GM12892 (cell line): ENCODE data around the gene PRELID1.

Experiments
- POLR2A ChIP-seq: IDR thresholded peaks from 2 replicates; pipeline ENCODE4 v1.6.1; 2011; ENCODE audit warnings: low read depth, low read length, control low read depth
- POLR2AphosphoS5 ChIP-seq: IDR thresholded peaks from 2 replicates; pipeline ENCODE4 v1.6.1; 2011; ENCODE audit warnings: low read depth, low read length, control low read depth

GRCh38 chr5:177338251-177339106 is 34.9 kb downstream of the PRELID1 start:
- TF ChIP-seq POLR2AphosphoS5, result no peak
- TF ChIP-seq POLR2A, result no peak
